Measurements from ENCODE around the gene MTA3. TPM values are rescaled to one million over a fixed set of nuclear protein-coding genes. Genes with fewer than 3 reads are reported as not detected.

The MTA3 gene
- polyA plus RNA-seq, 1 donor from 2014 or later = 11.2 TPM

DNA sequence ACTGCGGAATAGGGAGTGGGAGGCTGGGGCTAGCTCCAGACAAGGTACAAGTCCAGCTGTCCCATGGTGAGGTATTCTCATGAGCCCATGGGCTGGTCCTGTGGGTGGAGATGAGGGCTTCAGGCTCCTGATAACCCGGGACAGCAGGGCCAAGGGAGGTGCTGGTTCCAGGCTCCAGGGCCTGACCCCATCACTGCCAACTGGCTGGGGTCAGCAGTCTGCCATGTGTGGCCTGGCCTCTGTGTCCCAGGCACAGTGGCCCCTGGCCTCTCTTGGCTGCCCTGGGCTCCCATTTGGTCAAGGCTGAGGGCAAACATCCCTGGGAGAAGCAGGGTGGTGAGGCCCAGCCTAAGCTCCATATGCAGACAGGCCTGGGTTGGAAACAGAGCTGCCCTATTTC, 196.5 kb downstream of the MTA3 start:
- H3K4me3 ChIP-seq (ENCODE audit: low read length) = no peak overlapping the region
- H3K9me2 ChIP-seq (ENCODE audit: insufficient read depth, low read length) = no peaks in the 10 kb centered on the region
- no peaks in the 10 kb centered on the region for H3K36me3 ChIP-seq (ENCODE audit: insufficient read depth, low read length)
- no peak overlapping the region for H3K4me2 ChIP-seq (ENCODE audit: low read length)
- no peaks in the 10 kb centered on the region for H3K79me2 ChIP-seq (replicated peaks; ENCODE audit: insufficient read depth, low read length)
- no peaks in the 10 kb centered on the region for H4K20me1 ChIP-seq (ENCODE audit: insufficient read depth)
- TF ChIP-seq SMC3 (conservative IDR thresholded peaks at IDR 0.05; ENCODE audit: poor library complexity) (no peak), RAD21 (conservative IDR thresholded peaks at IDR 0.05) (no peak), EZH2 (IDR thresholded peaks at IDR 0.05; ENCODE audit: borderline replicate concordance, insufficient read depth, low read length, poor library complexity, severe bottlenecking) (no peak), POLR2AphosphoS5 (IDR thresholded peaks at IDR 0.05) (no peak), TAF1 (IDR thresholded peaks at IDR 0.05; ENCODE audit: low read depth) (no peak), CTCF (IDR thresholded peaks at IDR 0.05; ENCODE audit: poor library complexity, severe bottlenecking) (no peak), MXI1 (conservative IDR thresholded peaks at IDR 0.05; ENCODE audit: poor library complexity, severe bottlenecking) (no peak), EP300 (conservative IDR thresholded peaks at IDR 0.05; ENCODE audit: poor library complexity, severe bottlenecking) (no peak)
- TF ChIP-seq, protein P1, sequence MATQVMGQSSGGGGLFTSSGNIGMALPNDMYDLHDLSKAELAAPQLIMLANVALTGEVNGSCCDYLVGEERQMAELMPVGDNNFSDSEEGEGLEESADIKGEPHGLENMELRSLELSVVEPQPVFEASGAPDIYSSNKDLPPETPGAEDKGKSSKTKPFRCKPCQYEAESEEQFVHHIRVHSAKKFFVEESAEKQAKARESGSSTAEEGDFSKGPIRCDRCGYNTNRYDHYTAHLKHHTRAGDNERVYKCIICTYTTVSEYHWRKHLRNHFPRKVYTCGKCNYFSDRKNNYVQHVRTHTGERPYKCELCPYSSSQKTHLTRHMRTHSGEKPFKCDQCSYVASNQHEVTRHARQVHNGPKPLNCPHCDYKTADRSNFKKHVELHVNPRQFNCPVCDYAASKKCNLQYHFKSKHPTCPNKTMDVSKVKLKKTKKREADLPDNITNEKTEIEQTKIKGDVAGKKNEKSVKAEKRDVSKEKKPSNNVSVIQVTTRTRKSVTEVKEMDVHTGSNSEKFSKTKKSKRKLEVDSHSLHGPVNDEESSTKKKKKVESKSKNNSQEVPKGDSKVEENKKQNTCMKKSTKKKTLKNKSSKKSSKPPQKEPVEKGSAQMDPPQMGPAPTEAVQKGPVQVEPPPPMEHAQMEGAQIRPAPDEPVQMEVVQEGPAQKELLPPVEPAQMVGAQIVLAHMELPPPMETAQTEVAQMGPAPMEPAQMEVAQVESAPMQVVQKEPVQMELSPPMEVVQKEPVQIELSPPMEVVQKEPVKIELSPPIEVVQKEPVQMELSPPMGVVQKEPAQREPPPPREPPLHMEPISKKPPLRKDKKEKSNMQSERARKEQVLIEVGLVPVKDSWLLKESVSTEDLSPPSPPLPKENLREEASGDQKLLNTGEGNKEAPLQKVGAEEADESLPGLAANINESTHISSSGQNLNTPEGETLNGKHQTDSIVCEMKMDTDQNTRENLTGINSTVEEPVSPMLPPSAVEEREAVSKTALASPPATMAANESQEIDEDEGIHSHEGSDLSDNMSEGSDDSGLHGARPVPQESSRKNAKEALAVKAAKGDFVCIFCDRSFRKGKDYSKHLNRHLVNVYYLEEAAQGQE (IDR thresholded peaks at IDR 0.05; ENCODE audit: borderline replicate concordance) = no peak
- H2AFZ ChIP-seq (ENCODE audit: low read depth, low read length) = no peak overlapping the region
- no peaks in the 10 kb centered on the region for H3F3A ChIP-seq (ENCODE audit: insufficient read depth, low read length, poor library complexity, severe bottlenecking)
- H3K9ac ChIP-seq (ENCODE audit: low read length) = no peak overlapping the region
- no peak overlapping the region for H3K27ac ChIP-seq (ENCODE audit: low read length)
- no peaks in the 10 kb centered on the region for H3K27me3 ChIP-seq (ENCODE audit: insufficient read depth, low read depth, low read length)
- H3K9me3 ChIP-seq (ENCODE audit: low read length) = no peaks in the 10 kb centered on the region

DNA sequence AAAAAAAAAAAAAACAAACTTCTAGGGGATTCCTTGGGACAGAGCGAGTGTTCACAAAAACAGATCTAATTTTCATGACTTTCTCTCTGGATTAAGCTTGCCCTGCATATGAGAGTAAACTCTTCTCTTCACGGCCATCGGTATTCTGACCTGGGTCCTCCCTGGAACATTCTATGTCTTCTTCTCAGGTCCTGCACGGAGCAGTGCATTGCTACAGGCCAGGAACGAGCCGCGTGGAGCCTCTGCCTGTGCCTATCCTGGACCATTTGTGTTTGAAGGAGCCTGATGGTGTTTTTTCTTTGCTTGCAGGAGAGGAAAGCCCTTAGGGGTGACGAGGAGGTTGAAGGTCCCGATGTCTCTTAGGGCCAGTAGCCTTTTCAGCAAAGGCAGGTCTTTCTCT, 197.3 kb downstream of the MTA3 start:
- Histone ChIP-seq H3K9me2 (ENCODE audit: insufficient read depth, low read length) (no peaks in the 10 kb centered on the region), H4K20me1 (ENCODE audit: insufficient read depth) (no peaks in the 10 kb centered on the region), H3K4me2 (ENCODE audit: low read length) (no peak overlapping the region), H3K4me3 (ENCODE audit: low read length) (no peak overlapping the region), H3K36me3 (ENCODE audit: insufficient read depth, low read length) (no peaks in the 10 kb centered on the region), H3K27me3 (ENCODE audit: insufficient read depth, low read depth, low read length) (no peaks in the 10 kb centered on the region), H3F3A (ENCODE audit: insufficient read depth, low read length, poor library complexity, severe bottlenecking) (no peaks in the 10 kb centered on the region), H3K9me3 (ENCODE audit: low read length) (no peaks in the 10 kb centered on the region), H2AFZ (ENCODE audit: low read depth, low read length) (no peak overlapping the region), H3K79me2 (replicated peaks; ENCODE audit: insufficient read depth, low read length) (no peaks in the 10 kb centered on the region), H3K9ac (ENCODE audit: low read length) (no peak overlapping the region), H3K27ac (ENCODE audit: low read length) (no peak overlapping the region)
- TF ChIP-seq RAD21 (conservative IDR thresholded peaks at IDR 0.05) = no peak
- no peak for TF ChIP-seq POLR2AphosphoS5 (IDR thresholded peaks at IDR 0.05)
- TF ChIP-seq TAF1 (IDR thresholded peaks at IDR 0.05; ENCODE audit: low read depth) = no peak
- no peak for TF ChIP-seq CTCF (IDR thresholded peaks at IDR 0.05; ENCODE audit: poor library complexity, severe bottlenecking)
- no peak for TF ChIP-seq EP300 (conservative IDR thresholded peaks at IDR 0.05; ENCODE audit: poor library complexity, severe bottlenecking)
- TF ChIP-seq, protein P1 (IDR thresholded peaks at IDR 0.05; ENCODE audit: borderline replicate concordance) = no peak
- TF ChIP-seq SMC3 (conservative IDR thresholded peaks at IDR 0.05; ENCODE audit: poor library complexity) = no peak
- no peak for TF ChIP-seq EZH2 (IDR thresholded peaks at IDR 0.05; ENCODE audit: borderline replicate concordance, insufficient read depth, low read length, poor library complexity, severe bottlenecking)
- no peak for TF ChIP-seq MXI1 (conservative IDR thresholded peaks at IDR 0.05; ENCODE audit: poor library complexity, severe bottlenecking)

Measured in neural cell (in vitro differentiated cells).